Skeletal muscle tissue (tissue), 4 donors: Measurements from ENCODE around the gene RBCK1. TPM values are rescaled to one million over a fixed set of nuclear protein-coding genes. Genes with fewer than 3 reads are reported as not detected.

Experiments
- H3K27ac ChIP-seq: one replicate; pipeline ENCODE4 v1.7.0; 2013; ENCODE audit warnings: mild to moderate bottlenecking, low read depth, low read length, inconsistent platforms
- H3K27me3 ChIP-seq, 3 donors: one replicate each; pipeline ENCODE4 v1.7.0; 2013; ENCODE audit warnings: low read length in 3 of 3; ENCODE audit not compliant: control insufficient read depth in 3 of 3, insufficient read depth in 3 of 3
- H3K36me3 ChIP-seq, 3 donors: one replicate each; pipeline ENCODE4 v1.7.0; 2013; ENCODE audit warnings: low read length in 3 of 3; ENCODE audit not compliant: control insufficient read depth in 3 of 3, insufficient read depth in 3 of 3
- H3K4me1 ChIP-seq, 3 donors: one replicate each; pipeline ENCODE4 v1.7.0; 2013; ENCODE audit warnings: low read length in 3 of 3, mild to moderate bottlenecking in 3 of 3; ENCODE audit not compliant: control insufficient read depth in 3 of 3, insufficient read depth in 3 of 3
- H3K4me3 ChIP-seq, 3 donors: one replicate each; pipeline ENCODE4 v1.7.0; 2013; ENCODE audit warnings: low read length in 3 of 3
- H3K9ac ChIP-seq, 3 donors: one replicate each; pipeline ENCODE4 v1.7.0; 2013; ENCODE audit warnings: low read length in 3 of 3, mild to moderate bottlenecking in 3 of 3, moderate library complexity in 2 of 3, low read depth in 1 of 3
- H3K9me3 ChIP-seq, 3 donors: one replicate each; pipeline ENCODE4 v1.7.0; 2013; ENCODE audit warnings: low read length in 3 of 3; ENCODE audit not compliant: control insufficient read depth in 3 of 3
- total RNA-seq: library from RNA; depleted of rRNA; stranded (reverse); fragments of >200 nt; gene quantifications from one replicate; pipeline ENCODE4 v1.2.3, GENCODE V29; 2014
- donor health status: Osteomylitis.

Gene RBCK1
- total RNA-seq, 1 donor from 2014 or later, result 29.2 TPM

GRCh38 chr20:435558-435957 lies 27.5 kb downstream of the RBCK1 start:
- no peak overlapping the region for H3K27ac ChIP-seq
- H3K4me3 ChIP-seq, result no peak overlapping the region
- H3K27me3 ChIP-seq, result no peaks in the 10 kb centered on the region
- no peaks in the 10 kb centered on the region for H3K9me3 ChIP-seq
- H3K9ac ChIP-seq, result no peak overlapping the region
- H3K4me1 ChIP-seq, result peaks cover 28 to 52% (median 36%) of the 10 kb centered on the region in 3 donors
- H3K36me3 ChIP-seq, result peaks cover 63 to 70% (median 63%) of the 10 kb centered on the region in 3 donors

- no peak overlapping the region for H3K27ac ChIP-seq
- no peak overlapping the region for H3K4me3 ChIP-seq
- H3K9me3 ChIP-seq, result no peaks in the 10 kb centered on the region
- H3K27me3 ChIP-seq, result no peaks in the 10 kb centered on the region
- peaks cover 28 to 52% (median 35%) of the 10 kb centered on the region in 3 donors for H3K4me1 ChIP-seq
- peaks cover 64 to 68% (median 65%) of the 10 kb centered on the region in 3 donors for H3K36me3 ChIP-seq
- H3K9ac ChIP-seq, result no peak overlapping the region
These were observed 28.4 kb downstream of the RBCK1 start for GRCh38 chr20:436476-436875.

DNA sequence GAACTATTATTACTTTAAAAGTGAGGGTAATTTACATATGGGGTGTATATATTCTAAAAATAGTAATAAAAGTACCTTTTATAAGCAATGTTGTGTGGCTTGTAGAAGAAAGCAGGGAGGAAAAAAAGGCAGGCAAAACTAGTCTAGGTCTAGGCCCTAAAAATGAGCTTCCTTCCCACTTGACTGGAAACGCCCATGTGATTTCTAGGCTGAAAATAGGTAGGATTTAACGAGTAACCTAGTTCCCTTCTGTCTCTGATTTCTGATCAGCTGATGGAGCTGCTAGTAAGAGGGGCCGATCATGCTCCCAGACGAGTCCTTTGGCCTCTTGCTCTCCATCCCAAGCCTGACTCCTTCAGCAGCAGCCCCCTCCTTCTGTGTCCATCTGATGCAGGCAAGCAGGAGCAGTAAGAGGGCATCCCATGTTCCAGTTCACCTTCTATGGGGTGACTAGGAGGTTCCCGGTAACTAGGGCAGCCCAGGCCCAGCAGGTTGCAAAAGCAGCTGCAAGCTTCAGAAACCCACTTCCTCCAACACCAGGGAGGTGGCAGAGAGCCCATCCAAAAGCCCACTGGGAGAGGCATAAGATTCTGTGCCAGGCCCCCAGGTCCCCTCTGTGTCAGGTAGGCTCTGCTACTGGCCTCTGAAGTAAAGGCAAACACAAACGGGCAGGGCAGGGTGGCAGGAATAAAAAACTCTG lies 29.8 kb downstream of the RBCK1 start:
- Histone ChIP-seq H3K4me3 (no peak overlapping the region), H3K9me3 (no peaks in the 10 kb centered on the region), H3K36me3 (peaks cover 66 to 69% (median 69%) of the 10 kb centered on the region in 3 donors), H3K27me3 (no peaks in the 10 kb centered on the region), H3K4me1 (peaks cover 28 to 43% (median 28%) of the 10 kb centered on the region in 3 donors), H3K27ac (no peak overlapping the region), H3K9ac (peak overlapping the region in 2 of 3 donors; percentile 27 to 60)

DNA sequence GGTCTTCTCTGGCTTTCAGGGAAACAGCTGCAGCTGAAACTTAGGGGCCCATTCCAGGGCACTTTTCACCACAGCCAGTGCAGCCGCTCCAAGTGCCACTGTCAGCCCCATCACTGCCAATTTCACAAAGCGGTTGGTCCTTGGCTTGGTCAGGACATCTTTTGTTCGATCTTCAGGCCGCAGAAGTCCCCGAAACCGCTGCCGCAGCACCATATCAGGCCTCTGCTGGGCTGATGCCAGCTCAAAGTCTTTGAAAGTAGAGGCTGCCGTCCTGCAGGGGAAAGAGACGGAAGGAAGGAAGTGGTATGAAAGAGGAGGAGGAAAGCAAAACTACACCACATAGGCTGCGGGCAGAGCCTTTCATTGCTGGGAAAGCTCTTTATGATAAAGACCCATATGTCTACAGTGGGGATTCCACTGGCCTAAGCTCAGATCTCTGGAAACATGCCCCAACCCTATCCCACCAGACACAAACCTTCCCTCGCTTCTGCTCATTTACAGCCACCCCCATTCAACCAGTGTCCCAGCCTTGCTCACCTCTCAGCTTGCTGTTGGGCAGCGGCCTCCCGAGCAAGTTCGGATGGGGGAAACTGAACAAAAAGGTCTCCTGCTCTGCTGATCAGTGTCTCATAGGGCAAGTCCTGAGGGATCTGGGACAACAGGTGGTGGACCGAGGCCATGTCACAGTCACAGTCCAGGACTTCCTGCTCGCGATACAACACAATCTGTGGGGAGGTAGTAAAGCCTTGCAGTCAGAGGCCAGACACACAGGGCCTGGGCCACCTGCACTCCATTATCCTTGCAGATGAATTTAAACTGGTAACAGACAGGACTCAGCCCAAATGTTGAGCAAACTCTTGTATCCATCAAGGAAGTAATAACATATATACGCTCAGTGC lies 30.7 kb downstream of the RBCK1 start:
- H3K9ac ChIP-seq, result peak overlapping the region in 2 of 3 donors; percentile 27 to 60
- peaks cover 20 to 41% (median 27%) of the 10 kb centered on the region in 3 donors for H3K4me1 ChIP-seq
- H3K36me3 ChIP-seq, result peaks cover 66 to 72% (median 69%) of the 10 kb centered on the region in 3 donors
- no peak overlapping the region for H3K27ac ChIP-seq
- H3K27me3 ChIP-seq, result no peaks in the 10 kb centered on the region
- no peaks in the 10 kb centered on the region for H3K9me3 ChIP-seq
- no peak overlapping the region for H3K4me3 ChIP-seq

- Histone ChIP-seq H3K4me3 (no peak overlapping the region), H3K4me1 (peaks cover 34 to 41% (median 37%) of the 10 kb centered on the region in 3 donors), H3K9ac (no peak overlapping the region), H3K27me3 (no peaks in the 10 kb centered on the region), H3K36me3 (peaks cover 60 to 68% (median 63%) of the 10 kb centered on the region in 3 donors), H3K9me3 (no peaks in the 10 kb centered on the region), H3K27ac (no peak overlapping the region)
These were observed 32.0 kb downstream of the RBCK1 start for GRCh38 chr20:440148-440547.

DNA sequence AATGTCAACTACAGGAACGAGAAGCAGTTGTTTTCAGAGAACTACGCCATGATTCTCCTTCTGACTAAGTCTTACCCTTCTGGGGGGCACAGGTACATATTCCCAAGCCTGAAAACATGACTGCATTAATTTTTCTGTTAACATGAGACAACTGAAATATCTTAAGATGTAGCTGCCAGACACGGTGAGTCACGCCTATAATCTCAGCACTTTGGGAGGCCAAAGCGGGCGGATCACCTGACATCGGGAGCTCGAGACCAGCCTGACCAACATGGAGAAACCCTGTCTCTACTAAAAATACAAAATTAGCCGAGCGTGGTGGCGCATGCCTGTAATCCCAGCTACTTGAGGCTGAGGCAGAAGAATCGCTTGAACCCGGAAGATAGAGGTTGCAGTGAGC lies 32.5 kb downstream of the RBCK1 start:
- Histone ChIP-seq H3K36me3 (peaks cover 55 to 63% (median 58%) of the 10 kb centered on the region in 3 donors), H3K27me3 (no peaks in the 10 kb centered on the region), H3K9me3 (no peaks in the 10 kb centered on the region), H3K4me1 (peaks cover 36 to 45% (median 40%) of the 10 kb centered on the region in 3 donors), H3K4me3 (no peak overlapping the region), H3K27ac (no peak overlapping the region), H3K9ac (no peak overlapping the region)

DNA sequence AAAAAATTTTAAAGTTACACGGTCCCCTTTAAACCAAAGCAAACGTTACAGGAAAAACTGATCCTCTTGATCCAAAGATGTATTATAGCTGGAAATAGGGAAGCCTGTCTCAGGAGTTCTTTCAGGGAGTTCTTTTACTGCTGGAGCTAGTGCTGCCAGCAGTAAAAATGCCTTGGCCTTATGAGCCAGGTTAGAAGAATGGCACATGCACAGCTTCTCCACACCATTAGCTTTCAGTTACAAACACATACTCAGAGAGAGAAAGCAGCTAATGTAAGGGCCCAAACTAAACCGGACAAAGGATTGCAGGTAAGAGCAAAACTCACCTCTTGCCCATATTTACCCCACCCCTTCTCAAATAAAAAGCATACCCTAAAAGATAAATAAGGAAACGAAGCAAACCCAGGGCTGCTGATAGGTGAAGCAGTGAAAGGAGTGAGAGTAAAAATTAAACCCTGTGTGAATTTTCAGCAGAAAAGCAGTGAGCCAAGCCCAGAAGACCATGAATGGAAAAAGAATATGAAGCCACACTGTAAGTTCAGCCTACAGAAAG lies 35.2 kb downstream of the RBCK1 start:
- Histone ChIP-seq H3K27ac (no peak overlapping the region), H3K9ac (peak overlapping the region in 1 of 3 donors; percentile 38), H3K27me3 (no peaks in the 10 kb centered on the region), H3K36me3 (peaks cover 35 to 40% (median 36%) of the 10 kb centered on the region in 3 donors), H3K9me3 (no peaks in the 10 kb centered on the region), H3K4me3 (no peak overlapping the region), H3K4me1 (peaks cover 24 to 40% (median 33%) of the 10 kb centered on the region in 3 donors)

DNA sequence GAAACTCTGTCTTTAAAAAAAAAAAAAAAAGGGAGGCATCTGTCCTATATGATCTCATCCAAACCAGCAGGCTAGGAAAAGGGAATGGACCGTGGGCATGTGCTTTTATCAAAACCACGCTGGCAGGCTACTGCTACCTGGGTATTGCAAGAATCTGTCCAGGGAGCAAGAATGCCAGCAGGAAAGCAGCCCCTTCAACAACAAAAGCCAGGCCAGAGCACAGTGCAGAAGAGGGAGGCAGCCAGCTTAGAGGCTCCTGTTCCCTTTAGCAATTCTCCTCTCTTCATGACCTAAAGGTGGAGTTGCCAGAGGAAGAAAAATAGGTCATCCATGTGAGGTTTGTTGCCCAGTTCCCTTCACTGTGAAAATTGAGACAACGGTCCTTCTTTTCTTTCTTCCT lies 36.0 kb downstream of the RBCK1 start:
- Histone ChIP-seq H3K9ac (no peak overlapping the region), H3K9me3 (no peaks in the 10 kb centered on the region), H3K27ac (no peak overlapping the region), H3K36me3 (peaks cover 30 to 34% (median 33%) of the 10 kb centered on the region in 3 donors), H3K27me3 (no peaks in the 10 kb centered on the region), H3K4me1 (peaks cover 17 to 31% (median 25%) of the 10 kb centered on the region in 3 donors), H3K4me3 (no peak overlapping the region)

DNA sequence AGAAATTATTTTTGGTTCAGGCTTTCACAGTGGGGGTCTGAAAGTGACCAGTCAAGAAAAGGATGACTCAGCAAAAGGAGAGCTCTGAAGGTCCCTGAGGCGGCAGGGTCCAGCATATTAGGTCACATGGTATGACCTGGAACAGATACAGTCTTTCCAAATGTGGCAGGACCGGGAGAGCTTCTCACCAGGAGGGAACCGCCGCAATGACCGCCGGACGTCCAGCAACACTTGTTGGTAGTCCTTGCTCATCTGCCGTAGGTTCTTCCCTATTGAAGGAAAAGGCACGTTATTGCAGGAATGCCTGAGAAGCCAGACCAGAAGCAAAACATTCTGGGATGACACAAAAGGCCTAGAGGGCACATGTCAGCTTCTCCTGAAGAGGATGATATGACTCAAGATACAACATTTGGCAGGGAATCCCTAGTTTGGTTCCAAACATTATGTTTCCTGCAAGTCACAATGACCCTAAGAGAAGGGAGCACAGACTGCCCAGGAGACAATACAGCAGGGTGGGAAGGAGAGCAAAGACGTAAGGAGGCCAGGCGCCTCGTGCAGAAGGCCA lies 36.8 kb downstream of the RBCK1 start:
- Histone ChIP-seq H3K27me3 (no peaks in the 10 kb centered on the region), H3K27ac (no peak overlapping the region), H3K4me1 (peaks cover 15 to 25% (median 23%) of the 10 kb centered on the region in 3 donors), H3K36me3 (peaks cover 21 to 29% (median 24%) of the 10 kb centered on the region in 3 donors), H3K9ac (no peak overlapping the region), H3K9me3 (no peaks in the 10 kb centered on the region), H3K4me3 (no peak overlapping the region)
